ENCODE results near the gene TECPR2. TPM values are rescaled to one million over a fixed set of nuclear protein-coding genes. Genes with fewer than 3 reads are reported as not detected.

The TECPR2 gene
- total RNA-seq, 1 experiment from 2014 or later, result 12.2 TPM

- no peak overlapping the region for H2AFZ ChIP-seq (ENCODE audit: low read depth, low read length, poor library complexity, severe bottlenecking)
- no peaks in the 10 kb centered on the region for H4K20me1 ChIP-seq (ENCODE audit: insufficient read depth)
- BruUV-seq (replicated peaks), result no TSS peak
- CTCF ChIA-PET, result interaction anchor here (0.6 kb wide), 1 partner anchor 246 kb away, joined by 3 read pairs; no protein-coding TSS in a partner anchor
- H3K9me2 ChIP-seq (ENCODE audit: insufficient read depth), result no peaks in the 10 kb centered on the region
- ATAC-seq, result no peak
- no peaks in the 10 kb centered on the region for H3K27me3 ChIP-seq (ENCODE audit: insufficient read depth, low read length)
- POLR2A ChIA-PET, result no interaction called here
- no peak for TF ChIP-seq SRF (IDR thresholded peaks at IDR 0.05; ENCODE audit: low read depth)
- no peak for DNase-seq (ENCODE audit: low read depth, low spot score)
- no peak overlapping the region for H3K4me2 ChIP-seq (ENCODE audit: low read length)
- H3K4me1 ChIP-seq (ENCODE audit: control insufficient read depth in 1 of 2, insufficient read depth in 2 of 2, low read length in 2 of 2), result no peaks in the 10 kb centered on the region
- no peak overlapping the region for H3K9ac ChIP-seq (ENCODE audit: low read length)
- RAD21 ChIA-PET (ENCODE audit: low non-redundant PET in 1 of 2, low total read pairs in 2 of 2, uncharacterized antibody in 2 of 2, unreplicated experiment in 2 of 2), result no interaction called here
- no peaks in the 10 kb centered on the region for H3K9me3 ChIP-seq (ENCODE audit: control insufficient read depth in 1 of 2, insufficient read depth in 1 of 2, low read depth in 1 of 2, low read length in 2 of 2)
- no peak overlapping the region for H3K27ac ChIP-seq (ENCODE audit: low read depth, low read length)
- intact Hi-C loops (cut with micrococcal nuclease), result no loop called here
- H3K36me3 ChIP-seq (ENCODE audit: control insufficient read depth in 1 of 2, insufficient read depth in 2 of 2, low read length in 2 of 2), result peaks cover 0 to 8% of the 10 kb centered on the region in 2 experiments; a peak in 1 of 4 replicates
- no peak overlapping the region for H3K4me3 ChIP-seq (replicated peaks in 1 of 2; ENCODE audit: low read depth in 1 of 2, low read length in 2 of 2)
- H3K79me2 ChIP-seq (ENCODE audit: insufficient read depth, low read length), result no peaks in the 10 kb centered on the region
These were observed 88.3 kb downstream of the TECPR2 start for GRCh38 chr14:102451064-102451352.

GRCh38 chr14:102452302-102452701 is 89.6 kb downstream of the TECPR2 start:
- ATAC-seq, result no peak
- H3K9me3 ChIP-seq (ENCODE audit: control insufficient read depth in 1 of 2, insufficient read depth in 1 of 2, low read depth in 1 of 2, low read length in 2 of 2), result no peaks in the 10 kb centered on the region
- H2AFZ ChIP-seq (ENCODE audit: low read depth, low read length, poor library complexity, severe bottlenecking), result no peak overlapping the region
- H3K4me1 ChIP-seq (ENCODE audit: control insufficient read depth in 1 of 2, insufficient read depth in 2 of 2, low read length in 2 of 2), result no peaks in the 10 kb centered on the region
- ChIA-PET POLR2A (no interaction called here), CTCF (no interaction called here), RAD21 (ENCODE audit: low non-redundant PET in 1 of 2, low total read pairs in 2 of 2, uncharacterized antibody in 2 of 2, unreplicated experiment in 2 of 2) (no interaction called here)
- no peak for DNase-seq (ENCODE audit: low read depth, low spot score)
- no peaks in the 10 kb centered on the region for H3K27me3 ChIP-seq (ENCODE audit: insufficient read depth, low read length)
- no peaks in the 10 kb centered on the region for H3K79me2 ChIP-seq (ENCODE audit: insufficient read depth, low read length)
- TF ChIP-seq YY1 (IDR thresholded peaks at IDR 0.05; ENCODE audit: extremely low read depth, insufficient replicate concordance, low read depth, low read length) (no peak), POLR2AphosphoS5 (IDR thresholded peaks at IDR 0.05; ENCODE audit: low read depth, low read length) (no peak), POLR2A (IDR thresholded peaks at IDR 0.05; ENCODE audit: borderline replicate concordance, extremely low read depth, insufficient read depth, insufficient read length) (no peak)
- TF ChIP-seq, protein P1, sequence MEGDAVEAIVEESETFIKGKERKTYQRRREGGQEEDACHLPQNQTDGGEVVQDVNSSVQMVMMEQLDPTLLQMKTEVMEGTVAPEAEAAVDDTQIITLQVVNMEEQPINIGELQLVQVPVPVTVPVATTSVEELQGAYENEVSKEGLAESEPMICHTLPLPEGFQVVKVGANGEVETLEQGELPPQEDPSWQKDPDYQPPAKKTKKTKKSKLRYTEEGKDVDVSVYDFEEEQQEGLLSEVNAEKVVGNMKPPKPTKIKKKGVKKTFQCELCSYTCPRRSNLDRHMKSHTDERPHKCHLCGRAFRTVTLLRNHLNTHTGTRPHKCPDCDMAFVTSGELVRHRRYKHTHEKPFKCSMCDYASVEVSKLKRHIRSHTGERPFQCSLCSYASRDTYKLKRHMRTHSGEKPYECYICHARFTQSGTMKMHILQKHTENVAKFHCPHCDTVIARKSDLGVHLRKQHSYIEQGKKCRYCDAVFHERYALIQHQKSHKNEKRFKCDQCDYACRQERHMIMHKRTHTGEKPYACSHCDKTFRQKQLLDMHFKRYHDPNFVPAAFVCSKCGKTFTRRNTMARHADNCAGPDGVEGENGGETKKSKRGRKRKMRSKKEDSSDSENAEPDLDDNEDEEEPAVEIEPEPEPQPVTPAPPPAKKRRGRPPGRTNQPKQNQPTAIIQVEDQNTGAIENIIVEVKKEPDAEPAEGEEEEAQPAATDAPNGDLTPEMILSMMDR (IDR thresholded peaks at IDR 0.05 in 2 of 3, conservative IDR thresholded peaks at IDR 0.05 in 1 of 3; ENCODE audit: borderline replicate concordance in 1 of 3, insufficient read depth in 1 of 3, low read depth in 2 of 3, low read length in 2 of 3), result no peak
- no peak overlapping the region for H3K4me3 ChIP-seq (replicated peaks in 1 of 2; ENCODE audit: low read depth in 1 of 2, low read length in 2 of 2)
- no peaks in the 10 kb centered on the region for H3K9me2 ChIP-seq (ENCODE audit: insufficient read depth)
- H3K9ac ChIP-seq (ENCODE audit: low read length), result no peak overlapping the region
- H3K27ac ChIP-seq (ENCODE audit: low read depth, low read length), result no peak overlapping the region
- no peaks in the 10 kb centered on the region for H4K20me1 ChIP-seq (ENCODE audit: insufficient read depth)
- no peak overlapping the region for H3K4me2 ChIP-seq (ENCODE audit: low read length)
- intact Hi-C loops (cut with micrococcal nuclease), result no loop called here
- H3K36me3 ChIP-seq (ENCODE audit: control insufficient read depth in 1 of 2, insufficient read depth in 2 of 2, low read length in 2 of 2), result peaks cover 0 to 3% of the 10 kb centered on the region in 2 experiments; a peak in 1 of 4 replicates
- BruUV-seq (replicated peaks), result no TSS peak
